Measurements from ENCODE around the gene CAMKV.
"Not testable (repeated sequence)": the region's sequence is repeated elsewhere in the genome, so short reads cannot be mapped to it uniquely, and the experiment has no call there.

CAMKV gene

DNA sequence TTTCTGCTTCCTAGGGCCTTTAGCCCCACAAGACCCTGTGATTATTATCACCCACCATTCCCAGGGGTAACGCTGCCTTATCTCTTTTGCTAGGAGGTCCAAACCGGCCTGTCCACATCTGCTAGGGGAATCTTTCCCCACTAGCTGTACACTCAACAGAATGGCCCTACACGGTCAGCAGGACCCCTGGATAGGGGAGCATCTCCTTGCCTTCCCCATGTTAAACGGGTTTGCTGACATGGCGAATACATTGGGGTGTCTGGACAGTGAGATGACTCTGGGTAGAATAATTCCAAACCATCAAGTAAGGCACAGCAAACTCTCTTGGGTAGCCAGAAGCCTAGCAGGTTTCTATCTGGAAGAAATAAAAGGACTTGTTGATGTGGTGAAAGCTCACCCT is 14.0 kb downstream of the CAMKV start:
- no peak for DNase-seq (ENCODE audit: low spot score)

DNA sequence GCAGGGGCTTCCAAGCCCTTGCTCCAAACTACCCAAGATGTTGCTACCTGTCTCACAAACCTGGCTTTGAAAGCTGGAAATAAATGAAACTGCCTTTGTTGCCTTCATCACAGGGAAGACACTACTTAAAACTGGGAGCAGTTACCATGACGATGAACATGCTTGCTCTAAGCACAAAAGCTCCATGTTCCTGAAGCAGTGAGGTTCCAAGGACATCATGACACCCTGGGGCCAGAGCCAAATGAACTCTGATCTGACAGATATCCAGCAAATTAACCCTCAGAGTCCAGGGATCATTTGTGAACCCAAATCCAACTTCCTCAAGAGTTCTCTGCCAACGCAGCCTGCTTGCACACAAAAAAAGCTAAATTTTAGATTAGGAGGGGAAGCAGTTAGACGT is 24.0 kb downstream of the CAMKV start:
- no peak for DNase-seq (ENCODE audit: low spot score)

DNA sequence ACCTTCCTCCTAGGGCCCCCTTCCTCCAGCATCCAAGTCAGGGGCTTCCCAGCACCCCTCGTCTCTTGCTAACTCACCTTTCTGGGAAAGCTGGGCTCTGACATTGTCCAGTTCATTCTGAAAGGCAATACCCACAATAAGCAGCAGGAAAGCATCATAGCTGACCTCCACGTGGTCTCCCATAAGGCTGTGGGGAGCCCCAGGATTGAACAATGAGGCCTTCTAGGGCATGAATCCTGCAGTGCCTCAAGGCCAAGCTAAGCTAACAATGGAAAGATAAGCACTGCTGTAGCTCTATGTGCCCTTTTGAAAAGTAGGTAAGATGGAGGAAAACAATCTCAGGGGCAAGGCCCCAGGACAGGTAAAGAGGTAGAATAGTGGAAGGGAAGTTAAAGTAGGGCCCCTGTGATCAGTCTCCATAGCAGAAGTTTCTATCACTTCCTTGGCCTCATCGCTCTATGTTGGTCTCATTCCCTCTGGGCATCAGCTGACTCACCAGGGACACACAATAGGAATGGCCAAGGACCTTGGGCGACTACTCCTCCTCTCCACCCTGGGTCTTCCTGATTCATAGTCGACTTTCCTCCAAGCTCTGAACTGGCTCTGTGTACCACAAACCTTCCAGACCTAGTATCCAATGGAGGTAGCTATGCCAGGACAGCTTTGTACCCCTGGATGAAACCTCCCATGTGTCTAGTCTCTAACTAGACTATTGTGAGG is 25.1 kb downstream of the CAMKV start:
- DNase-seq (ENCODE audit: low spot score): no peak

DNA sequence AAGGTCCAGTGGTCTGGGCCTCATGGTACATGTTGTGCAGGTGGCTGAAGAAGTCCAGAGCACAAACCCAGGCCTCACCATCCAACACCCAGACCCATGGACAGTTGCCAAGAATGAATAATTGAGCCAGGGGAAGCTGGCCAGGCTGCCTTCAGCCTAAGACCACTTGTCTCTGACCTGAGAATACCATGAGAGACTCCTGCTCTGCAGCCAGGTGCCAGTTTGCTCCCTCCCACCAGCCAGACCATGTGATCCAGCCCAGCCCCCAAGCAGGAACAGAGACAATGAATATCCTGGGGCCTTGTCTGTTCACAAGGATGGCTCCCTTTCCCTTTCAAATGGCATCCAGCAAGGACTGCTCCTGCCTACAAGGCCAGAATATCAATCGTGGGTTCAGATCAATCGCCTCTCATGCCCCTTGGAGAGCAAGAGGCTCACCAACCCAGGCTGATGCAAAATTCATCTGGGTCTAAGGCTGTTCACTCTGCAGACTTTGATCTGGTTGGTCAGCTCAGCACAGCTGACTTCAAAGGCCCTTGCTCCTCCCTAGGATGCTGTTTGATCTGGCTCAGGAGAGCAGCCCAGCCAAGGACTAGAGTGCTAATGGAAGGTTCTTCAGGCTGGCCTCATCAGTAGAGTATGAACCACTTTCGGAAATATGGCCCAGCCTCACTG is 26.7 kb downstream of the CAMKV start:
- no peak for DNase-seq (ENCODE audit: low spot score)

DNA sequence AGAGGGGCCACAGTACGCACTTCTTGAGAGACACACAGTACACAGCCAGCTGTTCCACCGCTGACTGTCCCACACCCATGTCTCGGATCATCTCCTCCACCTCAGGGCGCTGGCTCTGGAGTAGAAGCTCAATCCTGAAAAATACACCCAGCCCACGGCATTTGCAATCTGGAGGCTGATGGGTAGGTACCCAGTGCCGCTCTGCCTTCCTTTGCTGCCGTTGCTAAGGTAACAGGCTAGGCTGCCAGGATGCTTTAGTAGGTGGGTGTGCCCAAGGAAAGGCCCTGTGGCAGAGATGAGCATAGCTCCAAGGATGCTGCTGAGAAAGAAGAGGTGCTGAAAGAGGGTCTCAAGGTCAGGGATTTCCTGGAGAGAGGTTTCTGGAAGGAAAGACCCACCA is 27.9 kb downstream of the CAMKV start:
- DNase-seq (ENCODE audit: low spot score): no peak

DNA sequence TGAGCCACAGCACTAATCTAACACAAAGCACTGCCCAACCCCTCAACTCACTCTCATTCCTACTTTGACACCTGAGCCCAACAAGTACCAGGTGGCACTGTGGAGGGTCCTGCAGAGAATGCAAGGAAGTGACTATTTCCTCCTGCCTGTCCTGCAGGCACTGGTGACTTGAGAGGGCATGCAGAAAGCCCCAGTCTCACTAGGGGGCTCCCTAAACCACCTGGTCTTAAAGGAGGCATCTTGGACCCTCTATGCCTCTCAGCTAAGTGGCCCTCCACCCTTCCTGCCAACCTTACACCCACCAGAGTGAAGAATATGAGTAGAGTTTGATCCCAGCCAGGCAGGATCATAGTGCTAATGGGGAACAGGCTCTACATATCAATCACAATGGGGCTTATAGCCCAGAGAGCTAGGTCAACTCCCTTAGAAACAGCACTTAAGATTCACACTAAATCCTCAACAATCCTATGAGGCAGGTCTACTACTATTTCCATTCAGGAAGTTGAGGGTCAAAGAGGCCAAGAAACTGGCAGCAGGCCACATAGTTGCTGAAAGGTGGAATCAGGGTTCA is 28.5 kb downstream of the CAMKV start:
- DNase-seq (ENCODE audit: low spot score): peak; percentile 57

DNA sequence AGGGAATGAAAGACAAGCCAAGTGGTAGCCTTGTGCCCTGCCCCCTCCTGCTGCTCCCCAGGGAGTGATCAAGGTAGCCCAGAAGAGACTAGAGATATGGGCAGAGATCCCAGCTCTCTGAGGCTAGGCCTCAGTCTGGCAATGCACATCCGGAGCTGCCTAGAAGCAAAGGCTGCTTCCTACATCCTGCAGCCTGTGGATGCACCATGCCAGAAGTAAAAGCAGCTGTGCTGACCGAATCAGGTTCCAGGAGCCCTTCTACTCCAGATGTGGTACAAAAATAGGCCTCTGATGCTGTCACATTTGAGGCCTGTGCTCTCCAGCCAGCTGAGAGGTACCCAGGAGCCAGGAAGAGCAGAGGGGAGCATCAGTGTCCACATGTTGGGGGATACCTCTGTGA is 29.3 kb downstream of the CAMKV start:
- no peak for DNase-seq (ENCODE audit: low spot score)

DNA sequence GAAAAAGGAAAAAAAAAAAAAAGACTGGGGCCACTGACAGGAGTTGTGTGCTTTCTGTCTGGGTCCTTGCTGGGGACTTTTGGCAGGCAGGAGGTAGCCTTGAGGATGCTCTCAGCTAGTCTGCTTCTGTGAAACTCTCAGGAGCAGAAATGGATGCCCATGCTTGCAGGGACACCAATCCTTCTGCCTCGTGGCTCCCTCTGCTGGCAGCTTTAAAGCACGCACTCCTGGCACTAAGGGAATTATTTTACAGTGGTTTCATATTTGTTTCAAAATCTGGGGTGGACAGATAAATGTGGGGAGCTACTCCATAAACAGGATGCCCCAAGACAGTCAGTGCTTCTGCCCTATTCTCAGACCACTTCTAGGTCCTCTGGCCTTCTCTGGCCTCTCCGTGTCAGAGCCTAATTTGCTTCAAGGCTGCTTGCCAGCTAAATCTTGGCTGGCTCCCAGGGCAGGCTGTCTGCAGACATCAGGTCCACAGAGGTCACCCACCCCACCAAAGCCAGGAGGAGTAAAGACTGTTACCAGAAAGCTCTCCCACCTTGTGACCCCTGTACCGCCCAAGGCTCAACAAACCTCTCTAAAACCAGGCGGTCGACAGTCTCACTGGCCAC is 30.4 kb downstream of the CAMKV start:
- peak; percentile 80 for DNase-seq (ENCODE audit: low spot score)

DNA sequence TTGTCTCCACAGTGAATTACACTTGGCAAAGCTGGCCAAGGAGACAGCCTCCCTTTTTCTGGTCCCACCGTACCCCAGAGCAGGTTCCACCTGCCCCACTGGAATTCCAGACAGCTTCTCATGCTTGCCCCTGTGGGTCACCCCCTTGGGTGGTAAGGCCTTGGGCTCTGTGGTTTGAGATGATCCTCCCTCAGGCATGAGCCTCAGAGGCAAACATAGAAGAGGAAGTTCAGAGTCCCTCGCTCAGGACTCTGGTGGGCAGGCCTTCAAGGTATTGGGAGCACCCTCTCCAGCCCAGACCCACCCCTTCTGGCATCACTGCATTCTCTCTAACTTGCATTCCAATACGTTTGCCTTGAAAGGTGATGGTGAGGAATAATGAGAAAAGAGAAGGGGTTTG is 38.4 kb downstream of the CAMKV start:
- DNase-seq (ENCODE audit: low spot score): no peak

DNA sequence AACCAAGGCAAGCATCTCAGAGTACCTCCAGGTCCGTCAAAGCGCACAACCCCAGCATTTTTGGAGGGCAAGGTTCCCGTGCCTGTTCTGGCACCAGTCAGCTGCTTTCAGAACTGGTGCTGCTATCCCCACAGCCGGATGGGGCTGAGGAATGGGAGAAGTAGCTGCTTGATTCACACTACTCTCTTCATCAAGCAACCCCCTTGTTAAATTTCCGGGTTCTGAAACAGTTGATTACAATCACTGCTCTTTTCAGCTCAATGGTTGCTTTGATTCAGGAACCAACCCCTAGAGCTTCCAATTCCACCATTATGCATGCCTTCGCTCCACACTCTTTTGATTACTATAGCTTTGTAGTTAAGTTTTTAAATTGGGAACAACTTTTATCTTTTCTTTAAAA is 43.7 kb downstream of the CAMKV start:
- no peak for DNase-seq (ENCODE audit: low spot score)

DNA sequence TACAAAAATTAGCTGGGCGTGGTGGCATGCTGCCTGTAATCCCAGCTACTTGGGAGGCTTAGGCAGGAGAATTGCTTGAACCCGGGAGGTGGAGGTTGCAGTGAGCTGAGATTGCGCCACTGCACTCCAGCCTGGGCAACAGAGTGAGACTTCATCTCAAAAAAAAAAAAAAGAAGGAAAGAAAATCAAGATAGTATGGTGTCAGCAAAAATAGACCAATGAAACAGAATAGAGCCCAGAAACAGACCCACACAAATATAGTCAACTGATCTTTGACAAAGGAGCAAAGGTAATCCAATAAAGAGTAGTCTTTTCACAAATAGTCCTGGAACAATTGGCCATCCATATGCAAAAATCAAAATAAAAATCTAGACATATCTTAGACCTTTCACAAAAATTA is 46.6 kb downstream of the CAMKV start:
- not testable (repeated sequence) for DNase-seq (ENCODE audit: low spot score)

DNA sequence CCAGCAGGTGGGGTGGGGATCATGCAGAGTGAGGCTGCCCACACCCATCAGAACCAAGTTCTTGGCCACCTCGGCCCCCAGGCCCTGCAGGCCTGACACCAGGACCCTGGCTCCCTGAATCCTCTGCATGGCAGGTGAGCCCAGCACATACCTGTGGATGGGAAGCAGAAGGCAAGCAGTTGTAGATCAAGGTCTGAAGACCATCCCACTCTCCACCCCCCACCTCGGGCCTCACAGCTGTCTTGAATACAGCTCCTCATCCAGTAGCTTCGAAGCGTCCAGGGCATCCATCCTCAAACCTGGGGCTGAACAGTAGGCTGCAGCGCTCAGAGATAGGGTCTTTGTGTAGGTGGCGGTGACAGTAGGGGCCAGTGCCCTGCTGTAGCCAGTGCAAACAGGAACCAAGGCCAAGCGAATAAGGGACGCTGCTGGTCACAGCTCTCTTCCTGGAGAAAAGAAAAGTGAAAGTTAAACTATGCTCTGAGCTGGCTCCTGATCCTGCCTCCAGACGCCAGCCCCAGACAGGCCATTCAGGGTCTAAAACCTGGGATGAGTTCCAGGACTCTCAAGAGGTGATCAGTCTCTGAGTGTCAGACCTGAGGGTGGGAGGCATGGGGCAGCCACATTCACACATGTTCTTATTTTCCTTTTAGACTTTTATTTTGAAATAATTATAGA is 56.1 kb downstream of the CAMKV start, which contains the start of gene UBA7:
UBA7 (minus strand) TSS at position 457 of the 678 bp plus-strand sequence; CDS start at position 291, 166 bp downstream.
- DNase-seq (ENCODE audit: low spot score): no peak

DNA sequence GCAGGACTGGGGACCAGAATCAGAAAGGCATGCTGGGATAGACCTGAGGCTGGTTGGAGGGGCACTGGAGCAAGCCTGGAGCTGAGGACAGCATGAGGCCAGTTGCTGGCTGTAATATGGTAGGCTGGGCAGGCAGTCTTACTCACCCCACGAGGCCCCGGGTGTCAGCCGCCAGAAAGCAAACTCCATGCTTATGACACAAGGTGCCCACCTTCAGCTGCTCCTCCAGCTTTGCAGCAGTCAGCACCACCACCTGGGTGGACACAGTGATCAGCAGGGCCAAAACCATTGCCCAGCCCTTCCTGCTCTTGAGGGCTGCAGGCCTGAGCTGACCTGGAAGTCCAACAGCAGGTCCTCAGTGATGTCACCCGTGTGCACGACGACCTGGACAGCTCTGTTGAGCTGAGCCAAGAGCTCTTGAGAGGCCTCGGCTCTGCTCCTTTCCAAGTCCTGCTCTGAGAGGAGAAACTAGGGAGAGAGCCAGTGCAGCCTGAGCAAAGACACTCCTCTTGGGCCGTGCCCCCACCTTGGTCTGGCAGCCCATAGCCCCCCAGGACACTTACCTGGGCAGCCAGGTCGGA is 56.7 kb downstream of the CAMKV start:
- no peak for DNase-seq (ENCODE audit: low spot score)
